SK-N-SH (cell line): ENCODE measurements around the gene TECR.
A peak's percentile ranks its signal among the peaks of the same experiment; 100 is the strongest.

Experiments
- CTCF ChIP-seq: fragments of 200-600 bp; sonication (generic); IDR thresholded peaks from 2 replicates; pipeline ENCODE4 v1.6.1; 2017; ENCODE audit warnings: antibody characterized with exemption, mild to moderate bottlenecking, moderate library complexity
- EZH2phosphoT487 ChIP-seq: fragments of 200-600 bp; sonication (generic); IDR thresholded peaks from 2 replicates; pipeline ENCODE4 v1.6.1; 2017; ENCODE audit warnings: low read depth, mixed run types, mild to moderate bottlenecking, antibody characterized with exemption, moderate library complexity, borderline replicate concordance
- GABPA ChIP-seq: IDR thresholded peaks from 2 replicates; pipeline ENCODE4 v1.4.0; 2012; ENCODE audit warnings: low read depth, mild to moderate bottlenecking
- JUND ChIP-seq: IDR thresholded peaks from 2 replicates; pipeline ENCODE4 v1.4.0; 2012
- NRF1 ChIP-seq: IDR thresholded peaks from 2 replicates; pipeline ENCODE4 v1.6.1; 2012; ENCODE audit warnings: low read depth, mild to moderate bottlenecking, low read length
- RAD21 ChIP-seq: IDR thresholded peaks from 2 replicates; pipeline ENCODE4 v1.6.1; 2012; ENCODE audit warnings: mild to moderate bottlenecking, low read length
- TEAD4 ChIP-seq: IDR thresholded peaks from 2 replicates; pipeline ENCODE4 v1.4.0; 2012; ENCODE audit warnings: mild to moderate bottlenecking, borderline replicate concordance; ENCODE audit not compliant: insufficient read depth
- USF1 ChIP-seq: IDR thresholded peaks from 2 replicates; pipeline ENCODE4 v1.4.0; 2012; ENCODE audit warnings: low read depth, borderline replicate concordance
- ZBTB33 ChIP-seq: IDR thresholded peaks from 2 replicates; pipeline ENCODE4 v1.4.0; 2012; ENCODE audit warnings: low read depth, borderline replicate concordance

- TF ChIP-seq GABPA (peak; percentile 98), NRF1 (peak; percentile 79), CTCF (peak; percentile 78), RAD21 (no peak), TEAD4 (no peak), USF1 (peak; percentile 10; the same call in 1 of the 2 replicates), EZH2phosphoT487 (no peak), ZBTB33 (no peak), JUND (no peak)
These were observed 42.5 kb downstream of the TECR start, which contains the start of gene NDUFB7 for GRCh38 chr19:14571695-14572490.
